ENCODE results near the gene PBRM1. TPM values are rescaled to one million over a fixed set of nuclear protein-coding genes. Genes with fewer than 3 reads are reported as not detected.

The PBRM1 gene
- total and polyA plus RNA-seq, 2 of the 13 experiments (the other 11 are each of a cell fraction or from before 2014, with no cell fraction given) = 10.9 to 33.2 TPM

GRCh38 chr3:52685709-52686691 is at the start of gene PBRM1, which contains the start of gene GNL3 (continued):
- TF ChIP-seq SIX4 (CRISPR knock-in tag; IDR thresholded peaks at IDR 0.05) = peak; percentile 68; the same call in 1 of the 2 replicates
- no peak for TF ChIP-seq CENPBD1 (CRISPR knock-in tag; IDR thresholded peaks at IDR 0.05; ENCODE audit: borderline replicate concordance, low read depth)
- no peak; the same call in 1 of the 2 replicates for TF ChIP-seq ZNF234 (CRISPR knock-in tag; conservative IDR thresholded peaks at IDR 0.05)
- TF ChIP-seq BRCA1 (CRISPR knock-in tag; IDR thresholded peaks at IDR 0.05) = peak; percentile 67; the same call in 1 of the 2 replicates
- TF ChIP-seq MTF1 (CRISPR knock-in tag; IDR thresholded peaks at IDR 0.05) = no peak
- no peak for TF ChIP-seq MTA3 (CRISPR knock-in tag; IDR thresholded peaks at IDR 0.05)
- TF ChIP-seq ZNF501 (CRISPR knock-in tag; IDR thresholded peaks at IDR 0.05) = peak; percentile 72; the same call in 1 of the 2 replicates
- TF ChIP-seq, protein P1, sequence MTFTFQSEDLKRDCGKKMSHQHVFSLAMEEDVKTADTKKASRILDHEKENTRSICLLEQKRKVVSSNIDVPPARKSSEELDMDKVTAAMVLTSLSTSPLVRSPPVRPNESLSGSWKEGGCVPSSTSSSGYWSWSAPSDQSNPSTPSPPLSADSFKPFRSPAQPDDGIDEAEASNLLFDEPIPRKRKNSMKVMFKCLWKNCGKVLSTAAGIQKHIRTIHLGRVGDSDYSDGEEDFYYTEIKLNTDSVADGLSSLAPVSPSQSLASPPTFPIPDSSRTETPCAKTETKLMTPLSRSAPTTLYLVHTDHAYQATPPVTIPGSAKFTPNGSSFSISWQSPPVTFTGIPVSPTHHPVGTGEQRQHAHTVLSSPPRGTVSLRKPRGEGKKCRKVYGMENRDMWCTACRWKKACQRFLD (CRISPR knock-in tag; IDR thresholded peaks at IDR 0.05; ENCODE audit: borderline replicate concordance) = no peak
- TF ChIP-seq TBX3 (IDR thresholded peaks at IDR 0.05; ENCODE audit: borderline replicate concordance) = 0 out of 2 replicates have a peak, but pooled peaks have one; percentile 26
- no peak for TF ChIP-seq GPN1 (CRISPR knock-in tag; IDR thresholded peaks at IDR 0.05; ENCODE audit: borderline replicate concordance)
- TF ChIP-seq, protein P2, sequence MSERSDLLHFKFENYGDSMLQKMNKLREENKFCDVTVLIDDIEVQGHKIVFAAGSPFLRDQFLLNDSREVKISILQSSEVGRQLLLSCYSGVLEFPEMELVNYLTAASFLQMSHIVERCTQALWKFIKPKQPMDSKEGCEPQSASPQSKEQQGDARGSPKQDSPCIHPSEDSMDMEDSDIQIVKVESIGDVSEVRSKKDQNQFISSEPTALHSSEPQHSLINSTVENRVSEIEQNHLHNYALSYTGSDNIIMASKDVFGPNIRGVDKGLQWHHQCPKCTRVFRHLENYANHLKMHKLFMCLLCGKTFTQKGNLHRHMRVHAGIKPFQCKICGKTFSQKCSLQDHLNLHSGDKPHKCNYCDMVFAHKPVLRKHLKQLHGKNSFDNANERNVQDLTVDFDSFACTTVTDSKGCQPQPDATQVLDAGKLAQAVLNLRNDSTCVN (CRISPR knock-in tag; IDR thresholded peaks at IDR 0.05; ENCODE audit: borderline replicate concordance) = peak; percentile 74; the same call in 1 of the 2 replicates
- TF ChIP-seq ZNF75D (CRISPR knock-in tag; IDR thresholded peaks at IDR 0.05; ENCODE audit: borderline replicate concordance) = no peak
- TF ChIP-seq ZNF691 (CRISPR knock-in tag; IDR thresholded peaks at IDR 0.05; ENCODE audit: borderline replicate concordance, low read depth) = no peak
- TF ChIP-seq, protein P3, sequence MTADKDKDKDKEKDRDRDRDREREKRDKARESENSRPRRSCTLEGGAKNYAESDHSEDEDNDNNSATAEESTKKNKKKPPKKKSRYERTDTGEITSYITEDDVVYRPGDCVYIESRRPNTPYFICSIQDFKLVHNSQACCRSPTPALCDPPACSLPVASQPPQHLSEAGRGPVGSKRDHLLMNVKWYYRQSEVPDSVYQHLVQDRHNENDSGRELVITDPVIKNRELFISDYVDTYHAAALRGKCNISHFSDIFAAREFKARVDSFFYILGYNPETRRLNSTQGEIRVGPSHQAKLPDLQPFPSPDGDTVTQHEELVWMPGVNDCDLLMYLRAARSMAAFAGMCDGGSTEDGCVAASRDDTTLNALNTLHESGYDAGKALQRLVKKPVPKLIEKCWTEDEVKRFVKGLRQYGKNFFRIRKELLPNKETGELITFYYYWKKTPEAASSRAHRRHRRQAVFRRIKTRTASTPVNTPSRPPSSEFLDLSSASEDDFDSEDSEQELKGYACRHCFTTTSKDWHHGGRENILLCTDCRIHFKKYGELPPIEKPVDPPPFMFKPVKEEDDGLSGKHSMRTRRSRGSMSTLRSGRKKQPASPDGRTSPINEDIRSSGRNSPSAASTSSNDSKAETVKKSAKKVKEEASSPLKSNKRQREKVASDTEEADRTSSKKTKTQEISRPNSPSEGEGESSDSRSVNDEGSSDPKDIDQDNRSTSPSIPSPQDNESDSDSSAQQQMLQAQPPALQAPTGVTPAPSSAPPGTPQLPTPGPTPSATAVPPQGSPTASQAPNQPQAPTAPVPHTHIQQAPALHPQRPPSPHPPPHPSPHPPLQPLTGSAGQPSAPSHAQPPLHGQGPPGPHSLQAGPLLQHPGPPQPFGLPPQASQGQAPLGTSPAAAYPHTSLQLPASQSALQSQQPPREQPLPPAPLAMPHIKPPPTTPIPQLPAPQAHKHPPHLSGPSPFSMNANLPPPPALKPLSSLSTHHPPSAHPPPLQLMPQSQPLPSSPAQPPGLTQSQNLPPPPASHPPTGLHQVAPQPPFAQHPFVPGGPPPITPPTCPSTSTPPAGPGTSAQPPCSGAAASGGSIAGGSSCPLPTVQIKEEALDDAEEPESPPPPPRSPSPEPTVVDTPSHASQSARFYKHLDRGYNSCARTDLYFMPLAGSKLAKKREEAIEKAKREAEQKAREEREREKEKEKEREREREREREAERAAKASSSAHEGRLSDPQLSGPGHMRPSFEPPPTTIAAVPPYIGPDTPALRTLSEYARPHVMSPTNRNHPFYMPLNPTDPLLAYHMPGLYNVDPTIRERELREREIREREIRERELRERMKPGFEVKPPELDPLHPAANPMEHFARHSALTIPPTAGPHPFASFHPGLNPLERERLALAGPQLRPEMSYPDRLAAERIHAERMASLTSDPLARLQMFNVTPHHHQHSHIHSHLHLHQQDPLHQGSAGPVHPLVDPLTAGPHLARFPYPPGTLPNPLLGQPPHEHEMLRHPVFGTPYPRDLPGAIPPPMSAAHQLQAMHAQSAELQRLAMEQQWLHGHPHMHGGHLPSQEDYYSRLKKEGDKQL (CRISPR knock-in tag; IDR thresholded peaks at IDR 0.05; ENCODE audit: low read depth) = 0 out of 2 replicates have a peak, but pooled peaks have one; percentile 39
- TF ChIP-seq ZFP37 (CRISPR knock-in tag; IDR thresholded peaks at IDR 0.05; ENCODE audit: borderline replicate concordance) = 0 out of 2 replicates have a peak, but pooled peaks have one; percentile 71
- no peak for TF ChIP-seq ZNF382 (CRISPR knock-in tag; IDR thresholded peaks at IDR 0.05; ENCODE audit: borderline replicate concordance)
- TF ChIP-seq CBX1 (IDR thresholded peaks at IDR 0.05; ENCODE audit: low read depth) = no peak
- TF ChIP-seq SRSF1 (optimal IDR thresholded peaks at IDR 0.05; ENCODE audit: low read depth, low read length) = no peak
